ENCODE measurements around the gene KCNC4.

DNA sequence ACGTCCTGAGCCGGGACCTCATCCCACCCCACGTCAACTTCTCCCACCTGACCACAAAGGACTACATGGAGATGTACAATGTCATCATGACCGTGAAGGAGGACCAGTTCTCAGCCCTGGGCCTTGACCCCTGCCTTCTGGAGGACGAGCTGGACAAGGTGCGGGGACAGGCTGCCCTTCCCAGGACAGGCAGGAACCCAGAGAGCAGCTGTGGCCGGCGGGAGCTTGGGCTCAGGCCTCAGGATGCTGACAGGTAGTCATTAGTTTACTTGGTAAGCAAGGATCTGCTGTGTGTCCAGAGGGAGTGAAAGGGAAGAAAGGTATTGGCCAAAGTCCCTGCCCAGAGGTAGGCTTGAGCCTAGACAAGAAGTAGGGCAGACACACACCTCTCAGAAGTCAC is 17.6 kb upstream of the KCNC4 start:
- TF ChIP-seq POLR2A (IDR thresholded peaks at IDR 0.05): no peak
- TF ChIP-seq, protein P1, sequence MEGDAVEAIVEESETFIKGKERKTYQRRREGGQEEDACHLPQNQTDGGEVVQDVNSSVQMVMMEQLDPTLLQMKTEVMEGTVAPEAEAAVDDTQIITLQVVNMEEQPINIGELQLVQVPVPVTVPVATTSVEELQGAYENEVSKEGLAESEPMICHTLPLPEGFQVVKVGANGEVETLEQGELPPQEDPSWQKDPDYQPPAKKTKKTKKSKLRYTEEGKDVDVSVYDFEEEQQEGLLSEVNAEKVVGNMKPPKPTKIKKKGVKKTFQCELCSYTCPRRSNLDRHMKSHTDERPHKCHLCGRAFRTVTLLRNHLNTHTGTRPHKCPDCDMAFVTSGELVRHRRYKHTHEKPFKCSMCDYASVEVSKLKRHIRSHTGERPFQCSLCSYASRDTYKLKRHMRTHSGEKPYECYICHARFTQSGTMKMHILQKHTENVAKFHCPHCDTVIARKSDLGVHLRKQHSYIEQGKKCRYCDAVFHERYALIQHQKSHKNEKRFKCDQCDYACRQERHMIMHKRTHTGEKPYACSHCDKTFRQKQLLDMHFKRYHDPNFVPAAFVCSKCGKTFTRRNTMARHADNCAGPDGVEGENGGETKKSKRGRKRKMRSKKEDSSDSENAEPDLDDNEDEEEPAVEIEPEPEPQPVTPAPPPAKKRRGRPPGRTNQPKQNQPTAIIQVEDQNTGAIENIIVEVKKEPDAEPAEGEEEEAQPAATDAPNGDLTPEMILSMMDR (IDR thresholded peaks at IDR 0.05): no peak

All from body of pancreas (tissue), 4 donors.